HG03469 (cell line): Measurements from ENCODE around the gene ANTKMT.
A peak's percentile ranks its signal among the peaks of the same experiment; 100 is the strongest.
"Not testable (repeated sequence)": the region's sequence is repeated elsewhere in the genome, so short reads cannot be mapped to it uniquely, and the experiment has no call there.

ENCODE experiments used
- ATAC-seq: cut with Tn5 transposase; IDR thresholded peaks from one replicate; pipeline ENCODE4 v1.9.1; 2021; ENCODE audit warnings: mild to moderate bottlenecking, moderate library complexity, moderate number of reproducible peaks; ENCODE audit not compliant: unreplicated experiment

The ANTKMT gene

GRCh38 chr16:680967-681745, 39.8 kb upstream of the ANTKMT start:
- ATAC-seq, result no peak

- ATAC-seq, result no peak
Measured at GRCh38 chr16:681746-682427, 39.1 kb upstream of the ANTKMT start.

- no peak for ATAC-seq
Measured at GRCh38 chr16:682493-683395, 38.2 kb upstream of the ANTKMT start.

- ATAC-seq, result no peak
Measured at GRCh38 chr16:683396-684070, 37.4 kb upstream of the ANTKMT start.

- ATAC-seq, result peak; percentile 30
Measured at GRCh38 chr16:684071-684794, 36.7 kb upstream of the ANTKMT start, which contains the start of gene JMJD8. Gene JMJD8, minus strand, starts transcription at chr16:684334. Its CDS starts 15 bp downstream, at chr16:684319.

- ATAC-seq, result no peak
Measured at GRCh38 chr16:684961-685696, 35.8 kb upstream of the ANTKMT start.

GRCh38 chr16:685967-686366, 35.0 kb upstream of the ANTKMT start:
- no peak for ATAC-seq

GRCh38 chr16:686459-687260, 34.3 kb upstream of the ANTKMT start:
- no peak for ATAC-seq

GRCh38 chr16:687499-687898, 33.4 kb upstream of the ANTKMT start:
- ATAC-seq, result no peak

GRCh38 chr16:689175-689897, 31.6 kb upstream of the ANTKMT start:
- ATAC-seq, result no peak

GRCh38 chr16:691242-691641, 29.7 kb upstream of the ANTKMT start:
- not testable (repeated sequence) for ATAC-seq

- no peak for ATAC-seq
Measured at GRCh38 chr16:692356-693108, 28.4 kb upstream of the ANTKMT start.

GRCh38 chr16:693364-693763, 27.6 kb upstream of the ANTKMT start:
- no peak for ATAC-seq

- ATAC-seq, result no peak
Measured at GRCh38 chr16:693766-694165, 27.2 kb upstream of the ANTKMT start.

GRCh38 chr16:694187-694862, 26.6 kb upstream of the ANTKMT start:
- ATAC-seq, result no peak

GRCh38 chr16:694863-695354, 26.0 kb upstream of the ANTKMT start:
- no peak for ATAC-seq
